HCT116 (cell line): ENCODE data around the gene EIF4G3. TPM values are rescaled to one million over a fixed set of nuclear protein-coding genes. Genes with fewer than 3 reads are reported as not detected.

Experiments used
- ATAC-seq: fragments of 200-7000 bp; cut with Tn5 transposase; 2 replicates; pipeline ENCODE4 v1.9.1; 2020; ENCODE audit warnings: mild to moderate bottlenecking, moderate library complexity
- BruUV-seq: library from RNA; stranded (reverse); fragments of 400-500 nt; replicated peaks from 2 replicates; lab custom pipeline; 2021; lab: Mats Ljungman, UMichigan
- CTCF ChIA-PET: fragments of 300-600 bp; sonication (Branson Sonifier 250); formaldehyde crosslinking; loops from one replicate; lab custom pipeline; 2021; ENCODE audit warnings: antibody characterized with exemption; lab: Charles Lee
- POLR2A ChIA-PET: fragments of 300-600, 350-600 bp; sonication (Branson Sonifier 250); formaldehyde crosslinking; loops from one replicate; lab custom pipeline; 2021; ENCODE audit warnings: antibody characterized with exemption; lab: Charles Lee
- RAD21 ChIA-PET, 2 experiments: fragments of 300-600 bp; sonication (Branson Sonifier 250); formaldehyde crosslinking; loops; one replicate each; lab custom pipeline; 2023; ENCODE audit warnings: low total read pairs in 2 of 2; ENCODE audit not compliant: uncharacterized antibody in 2 of 2, unreplicated experiment in 2 of 2, low non-redundant PET in 1 of 2; lab: Charles Lee
- DNase-seq: peaks from one replicate; pipeline ENCODE4 v3.0.0-alpha.2; 2010; ENCODE audit warnings: low read depth, low spot score
- H2AFZ ChIP-seq: fragments of 200-600 bp; shearing (Covaris generic), sonication (generic); 2 replicates; pipeline ENCODE4 v1.6.1; 2017; ENCODE audit warnings: low read depth, mixed run types, mixed read lengths, antibody characterized with exemption, low read length; ENCODE audit not compliant: poor library complexity, severe bottlenecking
- H3K27ac ChIP-seq: 2 replicates; pipeline ENCODE4 v1.5.1; 2012; ENCODE audit warnings: low read depth, low read length
- H3K27me3 ChIP-seq: fragments of 200-600 bp; sonication (generic); 2 replicates; pipeline ENCODE4 v1.6.1; 2016; ENCODE audit warnings: mixed run types, low read length, mixed read lengths; ENCODE audit not compliant: insufficient read depth
- H3K36me3 ChIP-seq, 2 experiments: fragments of 200-500 bp in 1 of 2; fragments of 200-600 bp in 1 of 2; sonication (Bioruptor generic) in 1 of 2; sonication (generic) in 1 of 2; 2 replicates each; pipeline versions ENCODE4 v1.5.1 to v1.6.1; 2014 to 2016; ENCODE audit warnings: low read length in 2 of 2, inconsistent platforms in 1 of 2, mixed read lengths in 1 of 2, mixed run types in 1 of 2; ENCODE audit not compliant: insufficient read depth in 2 of 2, control insufficient read depth in 1 of 2
- H3K4me1 ChIP-seq, 2 experiments: fragments of 200-600 bp in 1 of 2; sonication (generic) in 1 of 2; 2 replicates each; pipeline versions ENCODE4 v1.5.1 to v1.6.1; 2012 to 2017; ENCODE audit warnings: low read length in 2 of 2, inconsistent platforms in 1 of 2, mild to moderate bottlenecking in 1 of 2, mixed read lengths in 1 of 2, mixed run types in 1 of 2, moderate library complexity in 1 of 2; ENCODE audit not compliant: insufficient read depth in 2 of 2, control insufficient read depth in 1 of 2
- H3K4me2 ChIP-seq: fragments of 200-600 bp; sonication (generic); 2 replicates; pipeline ENCODE4 v1.6.1; 2017; ENCODE audit warnings: mixed run types, low read length, mixed read lengths
- H3K4me3 ChIP-seq, 2 experiments: fragments of 200-600 bp in 1 of 2; sonication (generic) in 1 of 2; replicated peaks in 1 of 2; 2 replicates each; pipeline ENCODE4 v1.5.1; 2011 to 2016; ENCODE audit warnings: low read length in 2 of 2, control low read depth in 1 of 2, low read depth in 1 of 2, mild to moderate bottlenecking in 1 of 2, mixed read lengths in 1 of 2, mixed run types in 1 of 2
- H3K79me2 ChIP-seq: fragments of 200-600 bp; sonication (generic); 2 replicates; pipeline ENCODE4 v1.6.1; 2017; ENCODE audit warnings: mild to moderate bottlenecking, mixed run types, low read length, moderate library complexity, mixed read lengths; ENCODE audit not compliant: insufficient read depth
- H3K9ac ChIP-seq: fragments of 200-600 bp; sonication (generic); 2 replicates; pipeline ENCODE4 v1.6.1; 2016; ENCODE audit warnings: low read length, mixed read lengths
- H3K9me2 ChIP-seq: fragments of 200-600 bp; sonication (generic), shearing (Covaris generic); 2 replicates; pipeline ENCODE4 v1.6.1; 2017; ENCODE audit warnings: mixed run types, mild to moderate bottlenecking, moderate library complexity; ENCODE audit not compliant: insufficient read depth
- H3K9me3 ChIP-seq, 2 experiments: fragments of 200-500 bp in 1 of 2; fragments of 200-600 bp in 1 of 2; sonication (Bioruptor generic) in 1 of 2; sonication (generic) in 1 of 2; 2 replicates each; pipeline ENCODE4 v1.6.1; 2014 to 2017; ENCODE audit warnings: low read length in 2 of 2, mixed read lengths in 2 of 2, inconsistent platforms in 1 of 2, low read depth in 1 of 2, mild to moderate bottlenecking in 1 of 2, mixed run types in 1 of 2, moderate library complexity in 1 of 2; ENCODE audit not compliant: control insufficient read depth in 1 of 2, insufficient read depth in 1 of 2
- H4K20me1 ChIP-seq: fragments of 200-600 bp; sonication (generic), shearing (Covaris generic); 2 replicates; pipeline ENCODE4 v1.6.1; 2017; ENCODE audit warnings: mixed run types, mild to moderate bottlenecking, moderate library complexity; ENCODE audit not compliant: insufficient read depth
- CEBPB ChIP-seq: IDR thresholded peaks from 2 replicates; pipeline ENCODE4 v1.6.1; 2012; ENCODE audit warnings: low read depth
- CTCF ChIP-seq, 3 experiments: fragments of 200-600 bp in 1 of 3; sonication (generic) in 1 of 3; IDR thresholded peaks in 2 of 3; conservative IDR thresholded peaks in 1 of 3; 2 replicates each; pipeline ENCODE4 v1.5.1; 2012 to 2017; ENCODE audit warnings: low read depth in 2 of 3, low read length in 2 of 3, antibody characterized with exemption in 1 of 3, borderline replicate concordance in 1 of 3, control low read depth in 1 of 3, mild to moderate bottlenecking in 1 of 3, mixed read lengths in 1 of 3, mixed run types in 1 of 3, moderate library complexity in 1 of 3; ENCODE audit not compliant: insufficient read depth in 1 of 3
- EGR1 ChIP-seq: IDR thresholded peaks from 2 replicates; pipeline ENCODE4 v1.6.1; 2012; ENCODE audit warnings: low read depth
- ELF1 ChIP-seq: IDR thresholded peaks from 2 replicates; pipeline ENCODE4 v1.6.1; 2012; ENCODE audit warnings: low read depth, borderline replicate concordance
- EZH2phosphoT487 ChIP-seq: fragments of 200-600 bp; IDR thresholded peaks from 2 replicates; pipeline ENCODE4 v1.6.1; 2018; ENCODE audit warnings: antibody characterized with exemption, borderline replicate concordance
- JUND ChIP-seq: IDR thresholded peaks from 2 replicates; pipeline ENCODE4 v1.6.1; 2012
- RAD21 ChIP-seq: IDR thresholded peaks from 2 replicates; pipeline ENCODE4 v1.6.1; 2012; ENCODE audit warnings: low read depth, mild to moderate bottlenecking
- REST ChIP-seq: IDR thresholded peaks from 2 replicates; pipeline ENCODE4 v1.6.1; 2012; ENCODE audit warnings: low read depth
- SIN3A ChIP-seq: IDR thresholded peaks from 2 replicates; pipeline ENCODE4 v1.6.1; 2012; ENCODE audit warnings: low read depth
- SP1 ChIP-seq: IDR thresholded peaks from 2 replicates; pipeline ENCODE4 v1.6.1; 2012; ENCODE audit warnings: low read depth
- TCF7L2 ChIP-seq: IDR thresholded peaks from 2 replicates; pipeline ENCODE4 v1.7.0; 2011; ENCODE audit warnings: borderline replicate concordance, inconsistent platforms; ENCODE audit not compliant: insufficient read depth, insufficient read length; ENCODE audit errors: extremely low read depth
- ZNF274 ChIP-seq: fragments of 200-500 bp; sonication (Bioruptor generic); IDR thresholded peaks from 2 replicates; pipeline ENCODE4 v1.6.1; 2014; ENCODE audit warnings: mild to moderate bottlenecking, low read depth, low read length, inconsistent platforms
- intact Hi-C: fragments of 100-400 bp; cut with micrococcal nuclease; formaldehyde crosslinking; loops from 2 replicates; pipeline ENCODE4 v1.10.0; 2022
- total RNA-seq: library from RNA; stranded (reverse); gene quantifications from one replicate; pipeline ENCODE4 v1.2.1, GENCODE V29; 2021; ENCODE audit not compliant: unreplicated experiment

Gene EIF4G3
- total RNA-seq, 1 experiment from 2014 or later = 40.1 TPM

GRCh38 chr1:21118167-21118566 lies 58.5 kb downstream of the EIF4G3 start:
- CTCF ChIA-PET = no interaction called here
- no peak for TF ChIP-seq CTCF (IDR thresholded peaks at IDR 0.05 in 2 of 3, conservative IDR thresholded peaks at IDR 0.05 in 1 of 3; ENCODE audit: borderline replicate concordance in 1 of 3, insufficient read depth in 1 of 3, low read depth in 2 of 3, low read length in 2 of 3)
- no peak for TF ChIP-seq CEBPB
- no peak for TF ChIP-seq EZH2phosphoT487
- no peak for TF ChIP-seq SIN3A
- TF ChIP-seq REST = no peak
- TF ChIP-seq ELF1 = no peak
- no peak for TF ChIP-seq TCF7L2
- no peak for TF ChIP-seq RAD21
- TF ChIP-seq EGR1 = no peak
- TF ChIP-seq JUND = no peak
- no peak for TF ChIP-seq SP1
- TF ChIP-seq ZNF274 = no peak
- TF ChIP-seq, all 23 proteins: peak for 0
- intact Hi-C loops = no loop called here
- no peaks in the 10 kb centered on the region for H3K4me1 ChIP-seq
- no peak overlapping the region for H3K9ac ChIP-seq
- BruUV-seq = no TSS peak
- no peaks in the 10 kb centered on the region for H3K36me3 ChIP-seq
- ATAC-seq = no peak
- H4K20me1 ChIP-seq = no peaks in the 10 kb centered on the region
- no peaks in the 10 kb centered on the region for H3K27me3 ChIP-seq
- ChIA-PET RAD21 (interaction anchor here in 1 of 2 experiments (0.7 kb wide), 1 partner anchor 124 kb away, joined by 6 read pairs; no protein-coding TSS in a partner anchor), POLR2A (no interaction called here)
- no peaks in the 10 kb centered on the region for H3K9me3 ChIP-seq
- no peak overlapping the region for H2AFZ ChIP-seq
- H3K27ac ChIP-seq = no peak overlapping the region
- H3K79me2 ChIP-seq = no peaks in the 10 kb centered on the region
- H3K4me2 ChIP-seq = no peak overlapping the region
- DNase-seq = no peak
- no peak overlapping the region for H3K4me3 ChIP-seq
- no peaks in the 10 kb centered on the region for H3K9me2 ChIP-seq
